ENCODE data around the gene NAA20.

Gene NAA20

GRCh38 chr20:20019123-20019522 lies 2.0 kb downstream of the NAA20 start:
- DNase-seq (ENCODE audit: low read depth): no peak
- no peak overlapping the region for H3K4me3 ChIP-seq (ENCODE audit: low read length)
- no peak for TF ChIP-seq CTCF (conservative IDR thresholded peaks at IDR 0.05; ENCODE audit: low read depth, low read length)

GRCh38 chr20:20020908-20021307 lies 3.7 kb downstream of the NAA20 start:
- TF ChIP-seq CTCF (conservative IDR thresholded peaks at IDR 0.05; ENCODE audit: low read depth, low read length): no peak
- DNase-seq (ENCODE audit: low read depth): no peak
- no peak overlapping the region for H3K4me3 ChIP-seq (ENCODE audit: low read length)

- no peak overlapping the region for H3K4me3 ChIP-seq (ENCODE audit: low read length)
- no peak for TF ChIP-seq CTCF (conservative IDR thresholded peaks at IDR 0.05; ENCODE audit: low read depth, low read length)
- DNase-seq (ENCODE audit: low read depth): no peak
Measured at GRCh38 chr20:20021835-20022234, 4.7 kb downstream of the NAA20 start.

GRCh38 chr20:20022498-20022897 lies 5.3 kb downstream of the NAA20 start:
- H3K4me3 ChIP-seq (ENCODE audit: low read length): no peak overlapping the region
- no peak for TF ChIP-seq CTCF (conservative IDR thresholded peaks at IDR 0.05; ENCODE audit: low read depth, low read length)
- DNase-seq (ENCODE audit: low read depth): no peak

GRCh38 chr20:20023395-20023794 lies 6.2 kb downstream of the NAA20 start:
- TF ChIP-seq CTCF (conservative IDR thresholded peaks at IDR 0.05; ENCODE audit: low read depth, low read length): no peak
- DNase-seq (ENCODE audit: low read depth): no peak
- H3K4me3 ChIP-seq (ENCODE audit: low read length): no peak overlapping the region

- TF ChIP-seq CTCF (conservative IDR thresholded peaks at IDR 0.05; ENCODE audit: low read depth, low read length): no peak
- DNase-seq (ENCODE audit: low read depth): peak; percentile 66
Measured at GRCh38 chr20:20024942-20025341, 7.8 kb downstream of the NAA20 start.

GRCh38 chr20:20027284-20027683 lies 10.1 kb downstream of the NAA20 start:
- DNase-seq (ENCODE audit: low read depth): no peak
- H3K4me3 ChIP-seq (ENCODE audit: low read length): no peak overlapping the region
- TF ChIP-seq CTCF (conservative IDR thresholded peaks at IDR 0.05; ENCODE audit: low read depth, low read length): no peak

More at GRCh38 chr20:20024942-20025341, 7.8 kb downstream of the NAA20 start:
- no peak overlapping the region for H3K4me3 ChIP-seq (ENCODE audit: low read length)
